Loucy (cell line): ENCODE data around the gene PDE6B.

Source experiments
- H2AFZ ChIP-seq: fragments of 200-600 bp; sonication (generic); 2 replicates; pipeline ENCODE4 v1.6.0; 2016; ENCODE audit warnings: antibody characterized with exemption, mild to moderate bottlenecking, low read length, moderate library complexity
- H3F3A ChIP-seq: fragments of 200-600 bp; 2 replicates; pipeline ENCODE4 v1.6.0; 2016; ENCODE audit warnings: antibody characterized with exemption, low read depth, mild to moderate bottlenecking
- H3K27me3 ChIP-seq: fragments of 200-600 bp; sonication (generic); 2 replicates; pipeline ENCODE4 v1.6.1; 2014; ENCODE audit warnings: low read length, mild to moderate bottlenecking; ENCODE audit not compliant: insufficient read depth, poor library complexity, severe bottlenecking
- H3K36me3 ChIP-seq: fragments of 200-600 bp; sonication (generic); 2 replicates; pipeline ENCODE4 v1.6.1; 2016; ENCODE audit warnings: low read length; ENCODE audit not compliant: insufficient read depth
- H3K4me1 ChIP-seq: fragments of 200-600 bp; sonication (generic); 2 replicates; pipeline ENCODE4 v1.5.1; 2014; ENCODE audit warnings: low read length, mild to moderate bottlenecking; ENCODE audit not compliant: insufficient read depth, poor library complexity, severe bottlenecking
- H3K4me2 ChIP-seq: fragments of 200-600 bp; sonication (generic); 2 replicates; pipeline ENCODE4 v1.6.0; 2014; ENCODE audit warnings: antibody characterized with exemption, low read length, low read depth, mild to moderate bottlenecking; ENCODE audit not compliant: poor library complexity, severe bottlenecking
- H3K4me3 ChIP-seq: fragments of 200-600 bp; sonication (generic); 2 replicates; pipeline ENCODE4 v1.5.1; 2014; ENCODE audit warnings: low read length, mild to moderate bottlenecking, mixed read lengths; ENCODE audit not compliant: poor library complexity, severe bottlenecking
- H3K79me2 ChIP-seq: fragments of 200-600 bp; sonication (generic); 2 replicates; pipeline ENCODE4 v1.6.1; 2014; ENCODE audit warnings: low read length; ENCODE audit not compliant: insufficient read depth
- H3K9ac ChIP-seq: fragments of 200-600 bp; sonication (generic); 2 replicates; pipeline ENCODE4 v1.6.0; 2014; ENCODE audit warnings: mild to moderate bottlenecking, low read depth, low read length, moderate library complexity; ENCODE audit not compliant: poor library complexity, severe bottlenecking
- H3K9me2 ChIP-seq: fragments of 200-600 bp; sonication (generic); replicated peaks from 2 replicates; pipeline ENCODE4 v1.6.1; 2016; ENCODE audit warnings: low read depth, low read length, mixed read lengths
- H3K9me3 ChIP-seq: fragments of 200-600 bp; sonication (generic); 2 replicates; pipeline ENCODE4 v1.6.1; 2014; ENCODE audit warnings: mild to moderate bottlenecking, antibody characterized with exemption, low read length, low read depth; ENCODE audit not compliant: insufficient read depth
- H4K20me1 ChIP-seq: fragments of 200-600 bp; sonication (generic); 2 replicates; pipeline ENCODE4 v1.6.0; 2014; ENCODE audit warnings: antibody characterized with exemption, low read length, mild to moderate bottlenecking; ENCODE audit not compliant: insufficient read depth, poor library complexity, severe bottlenecking
- CTCF ChIP-seq: fragments of 200-600 bp; sonication (generic); conservative IDR thresholded peaks from 2 replicates; pipeline ENCODE4 v1.5.1; 2014; ENCODE audit warnings: mild to moderate bottlenecking, antibody characterized with exemption, low read length
- EZH2phosphoT487 ChIP-seq: fragments of 200-600 bp; IDR thresholded peaks from 2 replicates; pipeline ENCODE4 v1.6.1; 2018; ENCODE audit warnings: antibody characterized with exemption, mild to moderate bottlenecking, moderate library complexity, borderline replicate concordance

PDE6B gene

GRCh38 chr4:687971-688853, 62.8 kb downstream of the PDE6B start:
- Histone ChIP-seq H2AFZ (no peak overlapping the region), H3K9me2 (no peaks in the 10 kb centered on the region), H3K27me3 (no peaks in the 10 kb centered on the region), H3K9ac (no peak overlapping the region), H3K4me2 (no peak overlapping the region), H3K4me1 (no peaks in the 10 kb centered on the region), H3K9me3 (no peaks in the 10 kb centered on the region; the same call in 1 of the 2 replicates), H3K4me3 (no peak overlapping the region), H4K20me1 (no peaks in the 10 kb centered on the region), H3K36me3 (no peaks in the 10 kb centered on the region), H3K79me2 (no peaks in the 10 kb centered on the region), H3F3A (no peaks in the 10 kb centered on the region)
- TF ChIP-seq CTCF (no peak), EZH2phosphoT487 (no peak)

GRCh38 chr4:688854-689681, 63.7 kb downstream of the PDE6B start, which contains the start of gene SLC49A3:
TSS of gene SLC49A3 (minus strand) at chr4:689151. CDS start at chr4:689127, 24 bp downstream.
- Histone ChIP-seq H3K79me2 (no peaks in the 10 kb centered on the region), H3K9me2 (no peaks in the 10 kb centered on the region), H3K4me3 (no peak within 1 kb of the TSS), H3K4me1 (no peaks in the 10 kb centered on the region), H3K9me3 (no peaks in the 10 kb centered on the region; the same call in 1 of the 2 replicates), H3K9ac (no peak within 1 kb of the TSS), H3K4me2 (no peak within 1 kb of the TSS), H3K27me3 (no peaks in the 10 kb centered on the region), H3K36me3 (no peaks in the 10 kb centered on the region), H4K20me1 (no peaks in the 10 kb centered on the region), H3F3A (no peaks in the 10 kb centered on the region), H2AFZ (no peak within 1 kb of the TSS)
- TF ChIP-seq CTCF (no peak), EZH2phosphoT487 (no peak)

- H3K9me2 ChIP-seq = no peaks in the 10 kb centered on the region
- no peak overlapping the region for H2AFZ ChIP-seq
- no peak overlapping the region for H3K4me3 ChIP-seq
- H3K4me1 ChIP-seq = no peaks in the 10 kb centered on the region
- H3K79me2 ChIP-seq = no peaks in the 10 kb centered on the region
- H3K9ac ChIP-seq = no peak overlapping the region
- H3K27me3 ChIP-seq = no peaks in the 10 kb centered on the region
- no peaks in the 10 kb centered on the region; the same call in 1 of the 2 replicates for H3K9me3 ChIP-seq
- TF ChIP-seq EZH2phosphoT487 = no peak
- TF ChIP-seq CTCF = no peak
- H3F3A ChIP-seq = no peaks in the 10 kb centered on the region
- H4K20me1 ChIP-seq = no peaks in the 10 kb centered on the region
- no peak overlapping the region for H3K4me2 ChIP-seq
- H3K36me3 ChIP-seq = no peaks in the 10 kb centered on the region
These were observed 64.3 kb downstream of the PDE6B start for GRCh38 chr4:689723-690122.
